ENCODE measurements around the gene ACO2. TPM values are rescaled to one million over a fixed set of nuclear protein-coding genes. Genes with fewer than 3 reads are reported as not detected.

Gene ACO2
- total RNA-seq, 1 donor from 2014 or later, result 153 TPM

DNA sequence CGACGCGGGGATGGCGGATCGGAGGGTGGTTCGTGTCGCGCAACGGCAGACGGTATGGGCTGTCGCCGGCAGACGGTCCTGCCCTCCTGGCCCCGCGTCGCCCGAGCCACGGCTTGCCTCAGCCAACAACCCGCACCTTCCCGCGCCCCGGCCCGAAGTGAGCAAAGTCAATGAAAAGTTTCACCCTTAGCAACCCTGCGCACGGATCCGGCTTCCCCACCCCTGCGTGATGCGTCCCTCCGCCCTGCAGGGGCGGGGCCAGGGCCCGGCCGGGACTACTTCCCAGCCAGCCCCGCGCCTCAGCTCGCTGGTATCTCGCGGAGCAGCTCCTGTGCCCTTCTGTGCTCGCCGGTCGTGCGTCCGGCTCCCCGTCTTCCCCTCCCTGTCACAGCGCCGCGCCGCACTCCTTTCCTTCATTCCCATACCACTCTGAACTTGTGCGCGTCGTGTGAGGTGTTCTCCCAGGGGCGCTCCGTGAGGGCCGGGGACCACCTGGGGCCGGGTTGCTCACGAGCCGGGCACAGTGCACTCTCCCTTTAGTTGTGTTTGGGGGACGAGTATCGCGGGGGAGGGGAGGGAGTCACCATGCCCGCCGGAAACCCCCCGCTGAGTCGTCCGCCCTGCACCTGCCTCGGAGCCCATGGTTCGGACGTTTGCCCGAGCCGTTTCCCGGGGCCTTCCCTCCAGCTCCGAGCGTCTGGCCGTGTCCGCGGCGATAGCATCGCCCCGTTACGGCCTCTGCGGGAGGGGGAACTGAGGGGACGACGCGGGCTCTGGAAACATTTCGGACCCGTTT, 22.1 kb upstream of the ACO2 start, which contains the start of gene TOB2:
TOB2 (minus strand) TSS at position 163 of the 796 bp plus-strand sequence. CDS start 9,456 bp downstream, outside the sequence.
- H3K27ac Mint-ChIP-seq, result peak within 1 kb of the TSS; percentile 98
- no peaks in the 10 kb centered on the region for H3K27me3 Mint-ChIP-seq
- DNase-seq (peak; percentile 96), ATAC-seq (ENCODE audit: low read depth) (peak; percentile 54)
- TF ChIP-seq, protein P1, sequence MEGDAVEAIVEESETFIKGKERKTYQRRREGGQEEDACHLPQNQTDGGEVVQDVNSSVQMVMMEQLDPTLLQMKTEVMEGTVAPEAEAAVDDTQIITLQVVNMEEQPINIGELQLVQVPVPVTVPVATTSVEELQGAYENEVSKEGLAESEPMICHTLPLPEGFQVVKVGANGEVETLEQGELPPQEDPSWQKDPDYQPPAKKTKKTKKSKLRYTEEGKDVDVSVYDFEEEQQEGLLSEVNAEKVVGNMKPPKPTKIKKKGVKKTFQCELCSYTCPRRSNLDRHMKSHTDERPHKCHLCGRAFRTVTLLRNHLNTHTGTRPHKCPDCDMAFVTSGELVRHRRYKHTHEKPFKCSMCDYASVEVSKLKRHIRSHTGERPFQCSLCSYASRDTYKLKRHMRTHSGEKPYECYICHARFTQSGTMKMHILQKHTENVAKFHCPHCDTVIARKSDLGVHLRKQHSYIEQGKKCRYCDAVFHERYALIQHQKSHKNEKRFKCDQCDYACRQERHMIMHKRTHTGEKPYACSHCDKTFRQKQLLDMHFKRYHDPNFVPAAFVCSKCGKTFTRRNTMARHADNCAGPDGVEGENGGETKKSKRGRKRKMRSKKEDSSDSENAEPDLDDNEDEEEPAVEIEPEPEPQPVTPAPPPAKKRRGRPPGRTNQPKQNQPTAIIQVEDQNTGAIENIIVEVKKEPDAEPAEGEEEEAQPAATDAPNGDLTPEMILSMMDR (IDR thresholded peaks at IDR 0.05), result no peak
- H3K36me3 Mint-ChIP-seq (ENCODE audit: low read depth), result peaks cover 45% of the 10 kb centered on the region
- peak within 1 kb of the TSS; percentile 95 for H3K4me3 Mint-ChIP-seq
- H3K4me1 Mint-ChIP-seq, result peaks cover 33% of the 10 kb centered on the region
- ChIA-PET POLR2A (interaction anchor here (0.6 to 10.7 kb wide), 33 partner anchors 9 to 1168 kb away, joined by 3 to 584 read pairs (median 6); partner anchors contain the start of genes ACO2, CCDC134, DESI1 and NDUFA6), CTCF (interaction anchor here (0.6 to 3.1 kb wide), 5 partner anchors 19 to 80 kb away, joined by 3 to 19 read pairs (median 3); no protein-coding TSS in a partner anchor)
- intact Hi-C loops (cut with micrococcal nuclease), result loop anchor here (1.0 to 10.0 kb wide), 5 partner anchors 43 to 352 kb away; partner anchors contain the start of genes EP300 and RANGAP1
- no peaks in the 10 kb centered on the region for H3K9me3 Mint-ChIP-seq

DNA sequence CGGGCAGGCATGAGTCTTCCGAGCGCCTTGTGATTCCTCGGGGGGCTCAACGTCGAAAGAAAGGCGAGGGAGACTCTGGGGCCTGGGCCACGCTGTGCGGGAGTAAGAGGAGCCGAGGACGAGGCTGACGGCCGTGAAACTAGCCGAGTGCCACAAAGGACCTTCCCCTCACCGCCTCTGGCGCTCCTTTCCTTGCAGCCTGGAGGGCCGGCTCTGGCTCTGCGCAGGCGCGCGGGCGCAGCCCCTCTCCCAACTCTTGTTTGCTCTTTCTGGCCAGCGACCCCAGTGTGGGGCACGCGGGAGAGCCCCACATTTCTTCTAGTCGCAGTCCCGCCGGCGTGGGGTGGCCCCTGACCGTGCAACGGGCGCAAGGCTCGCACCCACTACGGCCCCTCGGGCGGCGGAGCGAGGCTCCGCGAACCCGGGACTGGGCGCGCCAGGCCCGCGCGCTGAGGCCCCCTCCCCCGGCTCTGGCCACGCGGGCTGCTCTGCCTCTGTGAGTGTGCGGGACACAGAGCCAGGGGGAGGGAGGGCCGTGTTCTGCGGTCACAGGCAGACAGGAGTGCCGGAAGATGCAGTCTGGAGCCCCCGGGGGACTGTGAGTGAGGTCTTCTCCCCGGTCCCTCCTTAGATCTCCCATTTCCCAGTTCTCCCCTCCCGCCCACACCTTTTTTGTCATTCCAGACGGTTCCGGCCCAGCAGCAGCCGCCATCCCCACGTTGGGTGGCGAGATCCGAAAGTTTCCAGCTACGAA, 21.3 kb upstream of the ACO2 start:
- peak overlapping the region; percentile 95 for H3K4me3 Mint-ChIP-seq
- H3K36me3 Mint-ChIP-seq (ENCODE audit: low read depth), result peaks cover 41% of the 10 kb centered on the region
- no peaks in the 10 kb centered on the region for H3K9me3 Mint-ChIP-seq
- no peaks in the 10 kb centered on the region for H3K27me3 Mint-ChIP-seq
- ChIA-PET CTCF (interaction anchor here (1.0 to 3.1 kb wide), 6 partner anchors 31 to 70 kb away, joined by 3 to 19 read pairs (median 5); no protein-coding TSS in a partner anchor), POLR2A (interaction anchor here (0.6 to 10.7 kb wide), 34 partner anchors 9 to 1168 kb away, joined by 3 to 584 read pairs (median 8); partner anchors contain the start of genes ACO2, CCDC134, DESI1 and NDUFA6)
- DNase-seq (peak; percentile 67), ATAC-seq (ENCODE audit: low read depth) (peak; percentile 7)
- intact Hi-C loops (cut with micrococcal nuclease), result loop anchor here (1.0 to 10.0 kb wide), 9 partner anchors 22 to 353 kb away; partner anchors contain the start of genes ACO2, DESI1, EP300 and RANGAP1
- TF ChIP-seq, protein P1 (IDR thresholded peaks at IDR 0.05), result no peak
- peak overlapping the region; percentile 98 for H3K27ac Mint-ChIP-seq
- H3K4me1 Mint-ChIP-seq, result peaks cover 27% of the 10 kb centered on the region

DNA sequence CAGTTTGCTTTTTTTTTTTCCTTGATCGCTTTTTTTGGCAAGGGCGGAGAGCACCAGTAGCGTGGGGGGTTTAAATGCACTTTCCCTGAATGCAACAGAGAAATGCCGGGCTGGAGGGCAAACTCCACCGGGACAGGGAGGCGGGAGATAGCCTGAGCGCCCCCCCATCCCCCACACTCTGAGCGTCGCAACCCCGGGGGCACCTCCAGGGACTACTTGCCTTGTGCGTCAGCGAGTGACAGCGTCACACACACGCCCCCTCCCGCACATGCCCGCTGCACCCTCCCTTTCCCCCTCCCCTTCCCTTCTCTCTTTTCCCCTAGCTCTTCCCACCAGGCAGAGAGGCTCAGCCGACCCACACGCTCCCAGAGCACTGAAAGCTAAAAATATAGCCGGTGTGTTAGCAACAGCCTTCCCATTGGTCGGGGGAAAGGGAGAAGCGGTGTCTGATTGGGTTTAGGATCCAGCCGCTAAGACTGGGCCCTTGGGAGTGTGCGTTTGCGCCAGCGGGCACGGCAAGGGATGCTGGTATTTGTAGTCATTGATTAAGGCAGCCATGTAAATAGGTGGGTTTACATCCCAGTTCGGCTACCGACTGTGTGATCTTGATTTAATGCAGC, 20.6 kb upstream of the ACO2 start:
- Mint-ChIP-seq H3K9me3 (no peaks in the 10 kb centered on the region), H3K27me3 (no peaks in the 10 kb centered on the region), H3K4me1 (peaks cover 20% of the 10 kb centered on the region), H3K27ac (peak overlapping the region; percentile 98), H3K36me3 (ENCODE audit: low read depth) (peaks cover 35% of the 10 kb centered on the region), H3K4me3 (peak overlapping the region; percentile 95)
- ChIA-PET POLR2A (interaction anchor here (0.6 to 10.7 kb wide), 21 partner anchors 9 to 414 kb away, joined by 3 to 584 read pairs (median 6); partner anchors contain the start of genes ACO2, DESI1, PHF5A and RANGAP1), CTCF (interaction anchor here (1.5 to 1.9 kb wide), 3 partner anchors 44 to 70 kb away, joined by 3 to 7 read pairs (median 7); no protein-coding TSS in a partner anchor)
- TF ChIP-seq, protein P1 (IDR thresholded peaks at IDR 0.05), result no peak
- DNase-seq (peak; percentile 77), ATAC-seq (ENCODE audit: low read depth) (peak; percentile 64)
- intact Hi-C loops (cut with micrococcal nuclease), result loop anchor here (1.0 to 10.0 kb wide), 7 partner anchors 21 to 353 kb away; partner anchors contain the start of genes ACO2, DESI1, EP300 and TEF

DNA sequence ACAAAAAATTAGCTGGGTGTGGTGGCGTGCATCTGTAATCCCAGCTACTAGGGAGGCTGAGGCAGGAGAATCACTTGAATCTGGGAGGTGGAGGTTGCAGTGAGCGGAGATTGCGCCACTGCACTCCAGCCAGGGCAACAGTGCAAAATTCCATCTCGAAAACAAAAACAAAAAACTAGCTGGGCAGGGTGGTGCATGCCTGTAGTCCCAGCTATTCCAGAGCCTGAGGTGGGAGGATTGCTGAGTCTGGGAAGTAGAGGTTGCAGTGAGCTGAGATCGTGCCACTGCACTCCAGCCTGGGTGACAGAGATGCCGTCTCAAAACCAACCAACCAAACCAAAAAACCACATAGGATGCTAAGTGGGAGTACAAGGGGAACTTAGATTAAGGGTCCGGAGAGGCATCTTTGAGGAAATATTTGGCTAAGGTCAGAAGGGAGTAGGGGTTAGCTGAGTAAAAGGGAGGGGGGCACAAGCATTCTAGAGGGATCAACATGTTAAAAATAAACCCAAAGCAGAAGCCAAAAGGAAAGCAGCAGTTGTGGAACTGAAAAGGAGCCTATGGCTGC, 10.7 kb upstream of the ACO2 start:
- Mint-ChIP-seq H3K4me3 (no peak overlapping the region), H3K36me3 (ENCODE audit: low read depth) (peaks cover 46% of the 10 kb centered on the region), H3K4me1 (peaks cover 4% of the 10 kb centered on the region), H3K27ac (peak overlapping the region; percentile 53), H3K9me3 (no peaks in the 10 kb centered on the region), H3K27me3 (no peaks in the 10 kb centered on the region)
- POLR2A ChIA-PET, result interaction anchor here (1.3 to 2.7 kb wide), 4 partner anchors 10 to 21 kb away, joined by 4 to 16 read pairs (median 7); partner anchors contain the start of genes ACO2, PHF5A and TOB2
- ATAC-seq (ENCODE audit: low read depth), result no peak
- DNase-seq, result no peak
- CTCF ChIA-PET, result no interaction called here
- intact Hi-C loops (cut with micrococcal nuclease), result no loop called here
- TF ChIP-seq, protein P1 (IDR thresholded peaks at IDR 0.05), result no peak
